ENCODE results near the gene SMPD4.
"Not testable (repeated sequence)": the region's sequence is repeated elsewhere in the genome, so short reads cannot be mapped to it uniquely, and the experiment has no call there.

Gene SMPD4

GRCh38 chr2:130157825-130158514 lies 23.4 kb downstream of the SMPD4 start:
- DNase-seq (ENCODE audit: low read depth in 4 of 4, low spot score in 1 of 4), result not testable (repeated sequence)

DNA sequence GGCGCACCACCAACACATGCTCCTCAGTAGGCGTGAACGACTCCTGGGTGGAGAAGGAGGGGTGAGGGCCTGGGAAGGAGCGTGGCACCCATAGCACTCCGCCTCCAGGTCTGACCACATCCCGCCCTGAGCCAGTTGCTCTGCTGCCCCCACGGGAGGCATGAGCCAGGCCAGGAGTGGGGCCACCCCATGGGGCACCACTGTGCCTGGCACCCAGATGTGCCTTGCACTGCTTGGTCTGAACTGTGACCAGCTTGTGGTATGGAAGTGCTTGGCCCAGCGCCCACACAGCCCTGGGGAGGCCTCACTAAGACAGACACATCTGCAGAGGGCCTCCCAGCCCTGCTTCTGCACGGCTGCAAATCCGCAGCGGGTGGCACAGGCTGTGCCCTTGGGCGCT lies 24.0 kb downstream of the SMPD4 start:
- DNase-seq (ENCODE audit: low read depth in 4 of 4, low spot score in 1 of 4), result not testable (repeated sequence)

- DNase-seq (ENCODE audit: low read depth in 4 of 4, low spot score in 1 of 4), result no peak
These were observed 24.8 kb downstream of the SMPD4 start for GRCh38 chr2:130156624-130157004.

DNA sequence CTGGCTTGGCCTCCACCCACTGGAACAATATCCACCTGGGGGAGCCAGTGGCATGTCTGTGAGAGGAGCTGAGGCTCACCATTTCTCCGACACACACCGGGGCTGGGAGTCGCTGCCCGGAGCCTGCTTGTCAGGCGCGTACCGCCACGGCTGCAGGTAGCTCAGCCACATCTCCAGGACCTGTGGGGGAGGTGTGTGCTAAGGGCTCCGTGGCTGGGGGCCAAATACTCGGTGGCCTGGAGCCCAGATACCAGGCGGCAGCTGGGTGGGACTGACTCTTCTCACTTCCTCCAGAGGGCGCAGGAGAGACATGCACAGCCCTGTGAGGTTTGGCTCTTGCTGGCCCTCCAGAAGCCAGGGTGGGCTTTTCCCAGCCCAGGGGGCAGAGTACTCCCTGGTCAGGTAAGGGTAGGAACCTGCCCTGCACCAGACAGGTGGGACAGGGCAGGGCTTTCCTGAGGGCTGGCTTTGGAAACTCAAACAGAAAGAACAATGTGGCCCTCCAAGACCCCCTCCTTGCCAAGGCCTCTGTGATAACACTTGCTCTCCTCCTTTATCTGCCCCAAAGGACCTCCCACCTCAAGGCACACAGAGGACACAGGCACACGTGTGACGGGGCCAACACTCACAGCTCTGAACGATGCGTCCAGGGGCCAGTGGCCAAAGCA lies 25.3 kb downstream of the SMPD4 start:
- not testable (repeated sequence) for DNase-seq (ENCODE audit: low read depth in 4 of 4, low spot score in 1 of 4)

DNA sequence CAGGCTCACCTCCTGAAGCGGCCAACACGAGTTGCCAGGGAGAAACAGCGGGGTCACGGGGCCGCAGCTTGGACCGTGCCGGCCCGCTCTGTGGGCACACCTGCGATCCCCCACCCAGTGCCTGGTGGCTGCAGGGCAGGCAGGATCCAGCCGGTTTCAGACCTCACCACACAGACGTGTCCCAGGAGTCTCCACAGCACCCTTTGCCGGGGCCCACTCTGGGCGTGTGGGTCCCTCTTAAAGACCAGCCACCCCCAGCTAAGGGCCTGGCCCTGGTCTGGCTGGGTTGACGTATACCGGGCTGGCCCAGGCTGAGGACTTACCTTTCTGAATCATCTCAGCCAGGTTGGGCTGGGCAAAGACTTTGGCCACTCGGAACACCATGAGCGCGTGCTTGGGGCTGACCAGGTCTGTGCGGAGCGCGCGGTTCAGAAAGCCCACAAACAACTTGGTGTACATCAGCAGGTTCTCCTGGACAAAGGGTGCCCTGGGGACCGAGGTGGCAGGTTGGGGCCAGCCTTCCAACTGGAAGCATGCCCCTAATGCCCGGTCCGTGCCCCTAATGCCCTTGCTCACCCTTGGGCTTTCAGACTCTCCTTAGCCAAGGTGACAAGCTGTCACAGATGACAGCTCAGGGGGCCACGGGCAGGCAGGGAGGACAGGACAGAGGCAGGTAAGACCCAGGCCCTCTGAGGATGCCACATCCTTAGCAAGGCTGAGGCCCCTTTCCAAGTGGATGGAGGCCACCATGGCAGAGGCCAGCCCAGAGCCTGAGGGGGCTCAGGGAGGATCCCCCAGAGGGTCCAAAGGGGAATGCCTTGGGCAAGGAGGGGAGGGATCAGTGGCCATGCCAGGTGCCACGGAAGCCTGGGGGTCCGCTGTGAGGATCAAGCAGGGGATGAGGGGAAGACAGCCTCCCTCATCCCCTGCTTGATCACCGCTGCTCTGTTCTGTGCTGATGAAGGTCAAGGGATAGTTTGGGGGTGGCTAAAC lies 26.3 kb downstream of the SMPD4 start:
- no peak for DNase-seq (ENCODE audit: low read depth in 4 of 4, low spot score in 1 of 4)

GRCh38 chr2:130154423-130154770 lies 27.0 kb downstream of the SMPD4 start:
- DNase-seq (ENCODE audit: low read depth in 4 of 4, low spot score in 1 of 4), result not testable (repeated sequence)

GRCh38 chr2:130153721-130154422 lies 27.5 kb downstream of the SMPD4 start:
- DNase-seq (ENCODE audit: low read depth in 4 of 4, low spot score in 1 of 4), result not testable (repeated sequence)

DNA sequence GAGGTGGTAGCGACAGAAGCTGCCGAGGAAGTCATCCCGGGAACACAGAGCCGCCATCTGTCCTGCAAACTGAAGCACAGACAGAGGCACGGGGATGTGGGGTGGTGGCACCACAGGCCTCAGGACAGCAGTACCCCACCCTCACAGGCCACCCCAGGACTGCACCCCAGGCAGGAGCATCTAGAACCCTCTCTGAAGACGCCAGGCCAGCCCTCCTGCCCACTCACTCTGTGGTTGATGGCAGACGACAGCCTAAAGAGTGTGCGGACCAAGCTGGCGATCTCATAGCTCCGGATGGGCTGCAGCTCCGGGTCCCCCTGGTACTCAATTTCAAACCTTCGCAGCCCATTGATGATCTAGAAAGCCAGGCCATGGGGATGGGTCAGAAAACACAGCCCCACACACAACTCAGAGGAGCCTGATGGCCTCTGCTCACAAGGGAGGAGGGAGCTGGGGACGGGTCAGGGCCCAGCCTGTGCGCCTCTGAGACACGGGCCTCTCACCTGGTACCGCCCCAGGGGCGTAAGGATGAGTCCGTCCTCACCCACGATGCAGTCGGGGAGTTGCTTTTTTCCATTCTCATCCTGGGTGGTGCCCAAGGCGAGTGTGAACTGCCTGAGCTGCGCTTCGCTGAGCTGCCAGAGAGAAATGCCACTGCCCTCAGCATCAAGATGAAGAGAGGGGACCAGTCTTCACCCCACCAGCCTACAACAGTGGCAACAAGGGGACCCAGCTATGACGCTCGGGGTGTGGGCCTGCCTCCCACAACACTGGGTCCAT lies 28.4 kb downstream of the SMPD4 start:
- DNase-seq (ENCODE audit: low read depth in 4 of 4, low spot score in 1 of 4), result no peak

- DNase-seq (ENCODE audit: low read depth in 4 of 4, low spot score in 1 of 4), result not testable (repeated sequence)
These were observed 29.1 kb downstream of the SMPD4 start for GRCh38 chr2:130152136-130152815.

DNA sequence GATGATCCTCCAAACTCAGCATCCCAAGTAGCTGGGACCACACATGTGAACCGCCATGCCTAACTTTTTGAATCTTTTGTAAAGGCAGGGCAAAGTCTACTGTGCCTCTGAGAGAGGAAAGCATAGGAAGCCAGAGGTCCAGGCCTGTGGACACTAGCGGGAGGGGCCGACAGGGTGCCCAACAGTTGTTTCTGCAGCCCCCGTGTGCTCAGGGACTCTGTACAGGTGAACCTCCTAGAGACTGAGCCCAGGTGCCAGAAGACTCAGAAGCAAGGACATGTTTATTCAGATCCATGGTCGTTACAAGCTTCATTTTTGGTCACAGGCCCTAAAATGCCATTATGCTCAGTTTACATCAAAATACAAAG lies 30.3 kb downstream of the SMPD4 start:
- not testable (repeated sequence) for DNase-seq (ENCODE audit: low read depth in 4 of 4, low spot score in 1 of 4)

- no peak for DNase-seq (ENCODE audit: low read depth in 4 of 4, low spot score in 1 of 4)
These were observed 30.9 kb downstream of the SMPD4 start for GRCh38 chr2:130150181-130151144.

GRCh38 chr2:130148515-130148914 lies 32.9 kb downstream of the SMPD4 start:
- not testable (repeated sequence) for DNase-seq (ENCODE audit: low read depth in 4 of 4, low spot score in 1 of 4)

- DNase-seq (ENCODE audit: low read depth in 4 of 4, low spot score in 1 of 4), result peak in 3 of 4 experiments; percentile 11 to 45 (median 24)
These were observed 36.4 kb downstream of the SMPD4 start, which contains the start of gene CCDC74B for GRCh38 chr2:130145006-130145414. Gene CCDC74B, minus strand, starts transcription at chr2:130145112. Its CDS starts 116 bp downstream, at chr2:130144996.

DNA sequence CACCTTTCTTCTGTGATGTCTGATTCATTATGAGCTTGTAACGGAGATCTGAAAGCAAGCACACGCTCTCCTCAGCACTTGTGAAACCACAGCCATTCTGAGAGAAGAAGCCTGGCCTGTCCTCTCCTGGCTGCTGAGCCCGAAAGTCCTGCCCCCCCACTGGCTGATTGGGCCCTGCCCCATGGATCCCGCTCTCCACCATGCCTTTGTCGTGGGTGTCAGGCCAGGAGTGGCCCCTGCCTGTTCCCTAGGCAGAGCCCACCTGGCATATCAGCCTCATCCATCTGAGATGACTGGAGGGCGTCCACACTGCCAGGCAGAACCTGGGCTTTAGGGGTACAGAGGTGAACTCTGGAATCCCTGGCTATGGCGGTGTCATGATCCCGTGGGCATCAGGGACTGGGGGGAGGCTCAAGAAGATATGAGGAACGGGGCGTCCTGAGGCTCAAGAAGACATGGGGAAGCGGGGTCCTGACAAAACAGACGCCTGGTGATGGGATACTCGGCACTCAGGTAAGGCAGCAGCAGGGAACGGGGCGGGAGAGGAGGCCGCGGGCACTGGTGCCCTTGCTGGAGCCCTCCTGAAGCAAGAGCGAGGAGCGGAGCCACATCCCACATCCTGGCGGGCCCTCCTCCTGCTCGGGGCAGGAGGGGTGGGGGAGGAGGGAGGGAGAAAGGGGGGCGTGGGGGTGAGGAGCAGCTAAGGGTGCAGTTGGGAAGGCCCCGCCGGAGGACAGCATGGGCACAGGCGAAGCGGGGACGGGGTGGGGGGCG lies 37.9 kb downstream of the SMPD4 start:
- not testable (repeated sequence) for DNase-seq (ENCODE audit: low read depth in 4 of 4, low spot score in 1 of 4)

DNA sequence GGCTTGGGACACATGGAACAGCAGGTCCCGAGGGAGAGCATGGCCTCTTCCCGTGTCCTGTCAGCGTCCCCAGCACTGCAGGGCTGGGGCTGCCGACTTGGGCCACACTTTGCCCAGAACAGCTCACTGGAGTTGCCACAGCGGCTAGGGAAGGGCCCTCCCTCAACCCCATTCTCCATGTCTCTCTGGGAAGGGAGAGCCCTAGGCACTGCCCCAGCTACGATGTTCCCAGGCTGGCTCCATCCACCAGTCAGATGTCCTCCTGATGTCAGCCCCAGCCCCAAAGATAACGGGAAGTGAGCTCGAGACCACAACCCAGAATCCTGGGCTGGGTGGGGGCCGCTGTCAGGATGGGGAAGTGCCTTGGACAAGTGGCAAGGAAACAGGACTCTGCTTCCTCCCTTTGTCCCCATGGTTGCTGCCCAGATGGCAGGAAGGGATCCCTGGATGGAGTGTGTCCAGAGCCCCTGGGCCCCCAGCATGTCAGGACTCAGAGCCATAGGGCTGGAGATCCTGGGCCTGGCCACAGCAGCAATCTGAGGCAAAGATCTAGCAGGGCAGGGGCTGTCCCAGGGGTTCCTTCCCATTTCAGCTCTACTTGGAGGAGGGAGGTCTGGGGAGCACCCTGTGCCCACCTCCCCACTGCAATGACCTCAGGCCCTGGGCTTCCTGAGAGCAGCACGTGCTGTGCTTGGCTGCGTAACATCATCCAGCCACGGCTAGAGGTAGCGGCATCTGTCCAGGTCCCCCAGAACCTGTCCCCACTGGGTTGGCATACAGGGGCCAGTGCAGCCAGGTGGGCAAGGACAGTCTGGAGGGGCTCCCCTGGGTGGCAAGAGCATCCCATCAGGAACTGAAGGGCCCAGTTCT lies 38.8 kb downstream of the SMPD4 start:
- DNase-seq (ENCODE audit: low read depth in 4 of 4, low spot score in 1 of 4), result not testable (repeated sequence)

DNA sequence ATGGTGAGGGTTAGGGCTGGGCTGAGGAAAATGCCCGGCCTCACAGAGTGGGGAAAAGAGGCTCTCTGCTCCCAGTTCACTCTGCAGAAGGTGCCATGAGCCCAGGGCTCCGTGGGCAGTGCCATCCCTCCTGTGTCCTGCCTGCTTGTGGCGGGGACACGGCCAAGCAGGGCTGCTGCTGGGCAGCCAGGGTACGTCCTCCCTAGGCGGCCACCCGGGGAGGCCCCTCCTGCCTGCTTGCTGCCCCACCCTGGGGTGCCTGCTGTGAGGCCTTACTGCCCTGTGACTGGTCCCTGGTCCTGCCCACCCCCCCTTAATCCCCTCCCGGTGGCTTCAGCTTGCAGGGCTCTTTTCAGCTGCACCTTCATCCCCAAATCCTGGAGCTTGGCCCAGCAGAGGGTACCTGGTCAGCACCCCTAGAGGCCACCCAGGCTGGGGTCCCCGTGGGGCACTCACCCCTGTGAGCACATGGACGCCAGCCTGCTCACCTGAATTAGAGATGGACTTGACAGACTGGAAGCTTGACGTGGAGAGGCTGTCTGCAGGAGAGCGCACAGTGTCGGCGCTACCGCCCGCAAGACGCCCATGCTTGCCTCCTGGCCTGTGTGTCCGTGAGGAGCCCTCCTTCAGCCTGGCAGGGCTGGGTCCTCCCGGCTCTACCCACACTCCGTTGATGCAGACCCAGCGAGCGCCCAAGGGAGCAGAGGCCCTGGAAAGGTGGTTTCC lies 39.6 kb downstream of the SMPD4 start:
- not testable (repeated sequence) for DNase-seq (ENCODE audit: low read depth in 4 of 4, low spot score in 1 of 4)
